Hepatocyte (in vitro differentiated cells): Measurements from ENCODE around the gene FAM149B1. TPM values are rescaled to one million over a fixed set of nuclear protein-coding genes. Genes with fewer than 3 reads are reported as not detected.

Experiments used
- DNase-seq: peaks from one replicate; pipeline ENCODE4 v3.0.0-alpha.2; 2016; ENCODE audit warnings: low spot score
- H2AFZ ChIP-seq: fragments of 200-600 bp; sonication (generic); 2 replicates; pipeline ENCODE4 v1.6.0; 2016; ENCODE audit warnings: antibody characterized with exemption, mild to moderate bottlenecking
- H3K27ac ChIP-seq: fragments of 200-600 bp; sonication (generic); 2 replicates; pipeline ENCODE4 v1.5.1; 2016; ENCODE audit warnings: mild to moderate bottlenecking
- H3K27me3 ChIP-seq: fragments of 200-600 bp; sonication (generic); 2 replicates; pipeline ENCODE4 v1.6.1; 2016
- H3K36me3 ChIP-seq: fragments of 200-600 bp; sonication (generic); replicated peaks from 2 replicates; pipeline ENCODE4 v1.5.1; 2016; ENCODE audit warnings: low read depth; ENCODE audit not compliant: insufficient read depth
- H3K4me1 ChIP-seq: fragments of 200-600 bp; sonication (generic); 2 replicates; pipeline ENCODE4 v1.5.1; 2016; ENCODE audit warnings: mild to moderate bottlenecking, moderate library complexity; ENCODE audit not compliant: insufficient read depth
- H3K4me2 ChIP-seq: fragments of 200-600 bp; sonication (generic); 2 replicates; pipeline ENCODE4 v1.6.0; 2016
- H3K4me3 ChIP-seq: fragments of 200-600 bp; sonication (generic); 2 replicates; pipeline ENCODE4 v1.5.1; 2016; ENCODE audit warnings: mild to moderate bottlenecking
- H3K79me2 ChIP-seq: fragments of 200-600 bp; sonication (generic); 2 replicates; pipeline ENCODE4 v1.6.0; 2017; ENCODE audit warnings: mild to moderate bottlenecking
- H3K9me2 ChIP-seq: fragments of 200-600 bp; sonication (generic); replicated peaks from 2 replicates; pipeline ENCODE4 v1.6.0; 2017; ENCODE audit warnings: mild to moderate bottlenecking; ENCODE audit not compliant: insufficient read depth
- H3K9me3 ChIP-seq: fragments of 200-600 bp; sonication (generic); 2 replicates; pipeline ENCODE4 v1.5.1; 2016; ENCODE audit warnings: low read depth, mild to moderate bottlenecking
- H4K20me1 ChIP-seq: fragments of 200-600 bp; sonication (generic); 2 replicates; pipeline ENCODE4 v1.6.0; 2016; ENCODE audit warnings: mild to moderate bottlenecking; ENCODE audit not compliant: insufficient read depth, poor library complexity, severe bottlenecking
- EZH2 ChIP-seq: fragments of 200-600 bp; sonication (generic); IDR thresholded peaks from 2 replicates; pipeline ENCODE4 v1.6.1; 2016; ENCODE audit warnings: antibody characterized with exemption, mild to moderate bottlenecking, borderline replicate concordance
- EZH2phosphoT487 ChIP-seq: fragments of 200-600 bp; sonication (generic); IDR thresholded peaks from one replicate; pipeline ENCODE4 v1.6.1; 2018; ENCODE audit warnings: antibody characterized with exemption, mild to moderate bottlenecking, low read depth, moderate library complexity; ENCODE audit not compliant: unreplicated experiment, severe bottlenecking
- WGBS: methylation state at CpG from one replicate; pipeline ENCODE4 v1.1.6; 2016; ENCODE audit warnings: low lambda C conversion rate; ENCODE audit errors: missing lambda C conversion rate; 5-methylcytosine and 5-hydroxymethylcytosine counted together
- polyA plus RNA-seq: library from polyadenylated mRNA; unstranded; fragments of >200 nt; fragmentation: Nextera tagmentation; extraction: Ambion mirVana; gene quantifications from 2 replicates; pipeline ENCODE4 v1.2.1, GENCODE V29; 2016
- total RNA-seq: library from RNA; depleted of rRNA; stranded (reverse); fragments of >200 nt; gene quantifications from 2 replicates; pipeline ENCODE4 v1.2.3, GENCODE V29; 2014
- TF ChIP-seq, protein P1 (sequence below): fragments of 200-600 bp; sonication (generic); IDR thresholded peaks from 2 replicates; pipeline ENCODE4 v1.5.1; 2016; ENCODE audit warnings: antibody characterized with exemption, mild to moderate bottlenecking; ENCODE audit not compliant: poor library complexity

FAM149B1 gene
- total and polyA plus RNA-seq, 2 experiments from 2014 or later: 9.8 to 22.7 TPM

DNA sequence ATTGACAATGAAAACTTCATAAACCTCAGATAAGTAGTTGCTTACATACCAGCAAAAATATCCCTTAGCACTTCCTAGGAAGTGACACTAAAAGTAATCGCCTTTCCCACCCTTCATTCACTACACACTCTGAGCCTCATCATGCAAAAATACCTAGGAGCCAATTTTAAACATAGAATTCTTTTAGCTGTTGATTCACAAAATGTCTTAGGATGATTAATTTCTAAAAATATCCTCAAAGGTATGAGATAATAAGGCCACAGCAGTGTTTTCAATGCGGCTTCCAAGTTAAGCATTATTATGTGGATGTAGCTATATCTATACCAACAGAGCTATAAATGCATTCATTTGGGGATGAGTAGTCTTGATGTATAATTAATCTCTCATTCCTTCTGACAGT lies 66.0 kb downstream of the FAM149B1 start:
- H3K79me2 ChIP-seq: no peaks in the 10 kb centered on the region
- H3K4me2 ChIP-seq: no peak overlapping the region
- no peaks in the 10 kb centered on the region for H3K9me2 ChIP-seq
- no peak overlapping the region for H2AFZ ChIP-seq
- no peaks in the 10 kb centered on the region for H4K20me1 ChIP-seq
- WGBS: 93% methylated on average over 2 of the region's 2 CpGs
- no peak for DNase-seq
- H3K36me3 ChIP-seq: no peaks in the 10 kb centered on the region
- no peak overlapping the region for H3K4me3 ChIP-seq
- no peak overlapping the region for H3K27ac ChIP-seq
- no peaks in the 10 kb centered on the region for H3K4me1 ChIP-seq
- TF ChIP-seq, protein P1, sequence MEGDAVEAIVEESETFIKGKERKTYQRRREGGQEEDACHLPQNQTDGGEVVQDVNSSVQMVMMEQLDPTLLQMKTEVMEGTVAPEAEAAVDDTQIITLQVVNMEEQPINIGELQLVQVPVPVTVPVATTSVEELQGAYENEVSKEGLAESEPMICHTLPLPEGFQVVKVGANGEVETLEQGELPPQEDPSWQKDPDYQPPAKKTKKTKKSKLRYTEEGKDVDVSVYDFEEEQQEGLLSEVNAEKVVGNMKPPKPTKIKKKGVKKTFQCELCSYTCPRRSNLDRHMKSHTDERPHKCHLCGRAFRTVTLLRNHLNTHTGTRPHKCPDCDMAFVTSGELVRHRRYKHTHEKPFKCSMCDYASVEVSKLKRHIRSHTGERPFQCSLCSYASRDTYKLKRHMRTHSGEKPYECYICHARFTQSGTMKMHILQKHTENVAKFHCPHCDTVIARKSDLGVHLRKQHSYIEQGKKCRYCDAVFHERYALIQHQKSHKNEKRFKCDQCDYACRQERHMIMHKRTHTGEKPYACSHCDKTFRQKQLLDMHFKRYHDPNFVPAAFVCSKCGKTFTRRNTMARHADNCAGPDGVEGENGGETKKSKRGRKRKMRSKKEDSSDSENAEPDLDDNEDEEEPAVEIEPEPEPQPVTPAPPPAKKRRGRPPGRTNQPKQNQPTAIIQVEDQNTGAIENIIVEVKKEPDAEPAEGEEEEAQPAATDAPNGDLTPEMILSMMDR: no peak
- TF ChIP-seq EZH2phosphoT487 (no peak), EZH2 (no peak)
- no peaks in the 10 kb centered on the region for H3K27me3 ChIP-seq
- no peaks in the 10 kb centered on the region for H3K9me3 ChIP-seq

DNA sequence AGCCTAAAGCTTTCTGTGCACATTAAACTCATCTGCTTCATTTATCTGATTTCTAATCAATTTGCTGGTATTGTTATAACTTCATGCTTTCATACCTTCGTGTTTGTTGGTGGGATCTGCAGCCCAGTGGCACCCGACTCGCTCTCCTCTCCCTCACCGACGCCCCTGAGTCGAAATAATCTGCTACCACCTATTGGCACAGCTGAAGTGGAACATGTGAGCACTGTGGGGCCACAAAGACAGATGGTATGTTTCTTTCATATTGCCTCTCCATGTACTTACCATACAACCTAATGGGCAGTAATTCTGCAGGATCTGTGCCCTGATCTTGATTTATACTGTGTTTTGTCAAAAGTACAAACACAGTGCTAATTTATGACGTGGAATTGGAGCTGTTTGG lies 66.8 kb downstream of the FAM149B1 start:
- H3K79me2 ChIP-seq: no peaks in the 10 kb centered on the region
- 95% methylated on average over 7 of the region's 7 CpGs for WGBS
- no peak overlapping the region for H3K4me2 ChIP-seq
- no peak overlapping the region for H3K4me3 ChIP-seq
- no peaks in the 10 kb centered on the region for H3K4me1 ChIP-seq
- H3K9me3 ChIP-seq: no peaks in the 10 kb centered on the region
- H3K27me3 ChIP-seq: no peaks in the 10 kb centered on the region
- DNase-seq: no peak
- TF ChIP-seq, protein P1: no peak
- TF ChIP-seq EZH2phosphoT487 (no peak), EZH2 (no peak)
- no peaks in the 10 kb centered on the region for H3K36me3 ChIP-seq
- no peak overlapping the region for H3K27ac ChIP-seq
- no peak overlapping the region for H2AFZ ChIP-seq
- H3K9me2 ChIP-seq: no peaks in the 10 kb centered on the region
- H4K20me1 ChIP-seq: no peaks in the 10 kb centered on the region

DNA sequence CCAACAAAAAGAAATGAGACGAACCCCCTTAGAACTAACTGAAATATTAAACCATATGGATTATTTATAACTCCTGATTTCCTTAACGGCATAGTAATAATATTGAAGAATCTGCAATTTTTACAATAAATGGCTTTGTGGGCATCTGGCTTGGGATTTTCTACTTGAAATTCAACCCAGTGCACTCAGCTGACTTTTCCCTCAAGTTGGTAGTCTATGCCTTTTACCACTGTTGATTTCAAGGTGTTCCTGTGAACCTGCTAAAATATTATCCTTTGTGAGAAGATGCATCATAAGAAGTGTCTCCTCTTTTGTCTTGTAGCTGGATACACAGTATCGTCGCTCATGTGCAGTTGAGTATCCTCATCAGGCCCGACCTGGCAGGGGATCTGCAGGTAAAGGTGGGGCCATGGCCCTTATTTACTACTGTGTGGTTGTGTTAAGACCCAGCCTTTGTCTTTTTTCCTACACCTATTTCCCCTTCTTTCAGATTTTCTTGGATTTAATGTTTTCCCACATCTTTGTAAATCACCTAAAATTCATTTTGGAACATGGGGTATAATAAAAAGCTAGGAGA lies 71.2 kb downstream of the FAM149B1 start:
- H3K9me2 ChIP-seq: no peaks in the 10 kb centered on the region
- no peak overlapping the region for H3K4me2 ChIP-seq
- no peaks in the 10 kb centered on the region for H3K27me3 ChIP-seq
- 97% methylated on average over 5 of the region's 5 CpGs for WGBS
- no peak overlapping the region for H3K4me3 ChIP-seq
- no peaks in the 10 kb centered on the region for H3K4me1 ChIP-seq
- no peak overlapping the region for H2AFZ ChIP-seq
- no peak overlapping the region for H3K27ac ChIP-seq
- no peak for DNase-seq
- H4K20me1 ChIP-seq: no peaks in the 10 kb centered on the region
- no peaks in the 10 kb centered on the region for H3K9me3 ChIP-seq
- H3K36me3 ChIP-seq: no peaks in the 10 kb centered on the region
- TF ChIP-seq, protein P1: no peak
- TF ChIP-seq EZH2phosphoT487: no peak
- TF ChIP-seq EZH2: no peak
- H3K79me2 ChIP-seq: peaks cover 9% of the 10 kb centered on the region

DNA sequence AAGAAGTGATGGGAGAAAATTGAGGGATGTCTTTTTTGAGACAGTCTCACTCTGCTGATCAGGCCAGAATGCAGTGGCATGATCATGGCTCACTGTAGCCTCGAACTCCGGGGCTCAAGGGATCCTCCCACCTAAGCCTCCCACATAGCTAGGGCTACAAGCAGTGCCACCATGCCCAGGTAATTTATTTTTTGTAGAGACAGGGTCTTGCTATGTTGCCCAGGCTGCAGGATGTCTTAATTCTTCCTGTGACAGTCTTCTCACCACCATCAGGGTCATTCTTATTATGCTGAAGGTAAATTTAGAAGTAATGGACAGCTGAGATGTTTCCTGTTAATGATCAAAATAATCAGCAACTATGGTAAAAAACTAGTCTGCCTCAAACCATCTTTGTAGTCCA lies 72.0 kb downstream of the FAM149B1 start:
- H3K4me3 ChIP-seq: no peak overlapping the region
- H3K27ac ChIP-seq: no peak overlapping the region
- H3K4me1 ChIP-seq: peaks cover under 1% of the 10 kb centered on the region
- TF ChIP-seq, protein P1: no peak
- TF ChIP-seq EZH2phosphoT487 (no peak), EZH2 (no peak)
- H2AFZ ChIP-seq: no peak overlapping the region
- no peaks in the 10 kb centered on the region for H3K36me3 ChIP-seq
- WGBS: 97% methylated on average over 2 of the region's 2 CpGs
- H4K20me1 ChIP-seq: no peaks in the 10 kb centered on the region
- peaks cover 17% of the 10 kb centered on the region for H3K79me2 ChIP-seq
- H3K9me2 ChIP-seq: no peaks in the 10 kb centered on the region
- no peaks in the 10 kb centered on the region for H3K9me3 ChIP-seq
- no peak overlapping the region for H3K4me2 ChIP-seq
- no peaks in the 10 kb centered on the region for H3K27me3 ChIP-seq
- DNase-seq: no peak
